H9 (cell line): ENCODE measurements around the gene CHCHD6. TPM values are rescaled to one million over a fixed set of nuclear protein-coding genes. Genes with fewer than 3 reads are reported as not detected.

Source experiments
- DNase-seq: peaks from one replicate; pipeline ENCODE4 v3.0.0-alpha.2; 2017
- H2AFZ ChIP-seq: one replicate; pipeline ENCODE4 v1.6.1; 2013; ENCODE audit warnings: mild to moderate bottlenecking, low read length, control low read depth, moderate library complexity
- H2AK5ac ChIP-seq: 2 replicates; pipeline ENCODE4 v1.6.1; 2013; ENCODE audit warnings: low read length, control low read depth, mixed read lengths; ENCODE audit not compliant: insufficient read length
- H2BK120ac ChIP-seq: one replicate; pipeline ENCODE4 v1.6.1; 2013; ENCODE audit warnings: low read depth, mild to moderate bottlenecking, low read length, control low read depth, inconsistent platforms; ENCODE audit not compliant: poor library complexity, severe bottlenecking
- H2BK12ac ChIP-seq: 2 replicates; pipeline ENCODE4 v1.6.1; 2013; ENCODE audit warnings: low read length, control low read depth, mixed read lengths, low read depth; ENCODE audit not compliant: insufficient read length
- H2BK15ac ChIP-seq: 2 replicates; pipeline ENCODE4 v1.6.1; 2013; ENCODE audit warnings: low read depth, low read length, control low read depth
- H2BK20ac ChIP-seq: one replicate; pipeline ENCODE4 v1.6.1; 2013; ENCODE audit warnings: low read depth, mild to moderate bottlenecking, low read length, control low read depth, inconsistent platforms; ENCODE audit not compliant: poor library complexity, severe bottlenecking
- H2BK5ac ChIP-seq: 2 replicates; pipeline ENCODE4 v1.6.1; 2013; ENCODE audit warnings: low read length, control low read depth, mixed read lengths; ENCODE audit not compliant: insufficient read length
- H3K14ac ChIP-seq: 2 replicates; pipeline ENCODE4 v1.6.1; 2013; ENCODE audit warnings: low read length, control low read depth; ENCODE audit not compliant: insufficient read depth
- H3K18ac ChIP-seq: 2 replicates; pipeline ENCODE4 v1.6.1; 2013; ENCODE audit warnings: low read depth, mild to moderate bottlenecking, mixed read lengths, low read length, control low read depth; ENCODE audit not compliant: insufficient read length
- H3K23ac ChIP-seq: 2 replicates; pipeline ENCODE4 v1.6.1; 2013; ENCODE audit warnings: low read length, control low read depth, mixed read lengths, low read depth; ENCODE audit not compliant: insufficient read length
- H3K23me2 ChIP-seq: 2 replicates; pipeline ENCODE4 v1.6.1; 2013; ENCODE audit warnings: low read depth, mild to moderate bottlenecking, mixed read lengths, low read length, control low read depth; ENCODE audit not compliant: insufficient read length, poor library complexity, severe bottlenecking
- H3K27ac ChIP-seq: 2 replicates; pipeline ENCODE4 v1.5.1; 2013; ENCODE audit warnings: low read length, control low read depth, mixed read lengths, low read depth; ENCODE audit not compliant: insufficient read length
- H3K27me3 ChIP-seq: 2 replicates; pipeline ENCODE4 v1.6.1; 2013; ENCODE audit warnings: low read length, control low read depth, inconsistent platforms; ENCODE audit not compliant: insufficient read depth
- H3K4ac ChIP-seq: 2 replicates; pipeline ENCODE4 v1.6.1; 2013; ENCODE audit warnings: low read depth, mild to moderate bottlenecking, control low read depth, inconsistent platforms, low read length, moderate library complexity
- H3K4me1 ChIP-seq: 2 replicates; pipeline ENCODE4 v1.6.1; 2013; ENCODE audit warnings: low read length, control low read depth, inconsistent platforms; ENCODE audit not compliant: insufficient read depth
- H3K4me2 ChIP-seq: 2 replicates; pipeline ENCODE4 v1.6.1; 2013; ENCODE audit warnings: low read length, control low read depth, mixed read lengths; ENCODE audit not compliant: insufficient read length, insufficient read depth
- H3K56ac ChIP-seq: 2 replicates; pipeline ENCODE4 v1.6.1; 2013; ENCODE audit warnings: low read depth, mild to moderate bottlenecking, mixed read lengths, low read length, control low read depth; ENCODE audit not compliant: insufficient read length
- H3K79me1 ChIP-seq: 2 replicates; pipeline ENCODE4 v1.6.1; 2013; ENCODE audit warnings: low read depth, mild to moderate bottlenecking, moderate library complexity, low read length, control low read depth, inconsistent platforms; ENCODE audit not compliant: insufficient read depth, poor library complexity, severe bottlenecking
- H3K79me2 ChIP-seq: 2 replicates; pipeline ENCODE4 v1.6.1; 2013; ENCODE audit warnings: low read length, control low read depth, inconsistent platforms; ENCODE audit not compliant: insufficient read depth
- H3K9ac ChIP-seq: 2 replicates; pipeline ENCODE4 v1.6.1; 2013; ENCODE audit warnings: low read length, control low read depth, mixed read lengths; ENCODE audit not compliant: insufficient read length; ENCODE audit errors: extremely low read depth
- H3K9me3 ChIP-seq: one replicate; pipeline ENCODE4 v1.6.1; 2013; ENCODE audit warnings: low read depth, low read length, inconsistent platforms; ENCODE audit not compliant: control insufficient read depth
- H3T11ph ChIP-seq: one replicate; pipeline ENCODE4 v1.6.1; 2013; ENCODE audit warnings: mild to moderate bottlenecking, low read length, control low read depth, inconsistent platforms
- H4K20me1 ChIP-seq: one replicate; pipeline ENCODE4 v1.6.1; 2013; ENCODE audit not compliant: control insufficient read depth, insufficient read length, insufficient read depth
- H4K5ac ChIP-seq: 2 replicates; pipeline ENCODE4 v1.6.1; 2013; ENCODE audit warnings: low read depth, mild to moderate bottlenecking, mixed read lengths, low read length, control low read depth; ENCODE audit not compliant: insufficient read length
- H4K8ac ChIP-seq: replicated peaks from 2 replicates; pipeline ENCODE4 v1.6.1; 2013; ENCODE audit warnings: low read length, control low read depth, mixed read lengths, low read depth; ENCODE audit not compliant: insufficient read length
- H4K91ac ChIP-seq: 2 replicates; pipeline ENCODE4 v1.6.1; 2013; ENCODE audit warnings: low read depth, mild to moderate bottlenecking, moderate library complexity, mixed read lengths, low read length, control low read depth; ENCODE audit not compliant: insufficient read length
- H3K27ac Mint-ChIP-seq, 3 experiments: 2 replicates in 2 of 3; 3 replicates in 1 of 3; pipeline ENCODE4 v1.8.0; 2020 to 2021; ENCODE audit warnings: mixed read lengths in 3 of 3, mild to moderate bottlenecking in 1 of 3, moderate library complexity in 1 of 3
- H3K27me3 Mint-ChIP-seq: 2 replicates; pipeline ENCODE4 v1.8.0; 2021; ENCODE audit warnings: low read depth, mild to moderate bottlenecking, moderate library complexity, mixed read lengths
- H3K36me3 Mint-ChIP-seq, 3 experiments: 2 replicates in 2 of 3; 3 replicates in 1 of 3; pipeline ENCODE4 v1.8.0; 2020 to 2021; ENCODE audit warnings: low read depth in 3 of 3, mixed read lengths in 3 of 3; ENCODE audit not compliant: insufficient read depth in 1 of 3
- H3K4me1 Mint-ChIP-seq, 2 experiments: 2 replicates each; pipeline ENCODE4 v1.8.0; 2020; ENCODE audit warnings: mixed read lengths in 2 of 2
- H3K4me3 Mint-ChIP-seq, 2 experiments: 2 replicates in 1 of 2; 3 replicates in 1 of 2; pipeline ENCODE4 v1.8.0; 2020 to 2021; ENCODE audit warnings: mild to moderate bottlenecking in 2 of 2, mixed read lengths in 2 of 2, moderate library complexity in 1 of 2
- H3K9me3 Mint-ChIP-seq, 2 experiments: 2 replicates in 1 of 2; 3 replicates in 1 of 2; pipeline ENCODE4 v1.8.0; 2020; ENCODE audit warnings: mild to moderate bottlenecking in 2 of 2, mixed read lengths in 2 of 2, moderate library complexity in 1 of 2
- CTCF ChIP-seq: fragments of 200-600 bp; sonication (generic); conservative IDR thresholded peaks from 3 replicates; pipeline ENCODE4 v1.8.0; 2021; ENCODE audit warnings: antibody characterized with exemption, mild to moderate bottlenecking
- WGBS: extraction: QIAGEN DNeasy Blood & Tissue Kit; methylation state at CpG from one replicate; pipeline ENCODE4 v1.1.7; 2013; ENCODE audit warnings: missing lambda C conversion rate, low lambda C conversion rate, mixed read lengths; ENCODE audit not compliant: insufficient read length; ENCODE audit errors: extremely low coverage; 5-methylcytosine and 5-hydroxymethylcytosine counted together
- total RNA-seq: library from RNA; stranded (reverse); gene quantifications from 2 replicates; pipeline ENCODE4 v1.2.1, GENCODE V29; 2021

Gene CHCHD6
- total RNA-seq, 1 experiment from 2014 or later: 34.2 TPM

DNA sequence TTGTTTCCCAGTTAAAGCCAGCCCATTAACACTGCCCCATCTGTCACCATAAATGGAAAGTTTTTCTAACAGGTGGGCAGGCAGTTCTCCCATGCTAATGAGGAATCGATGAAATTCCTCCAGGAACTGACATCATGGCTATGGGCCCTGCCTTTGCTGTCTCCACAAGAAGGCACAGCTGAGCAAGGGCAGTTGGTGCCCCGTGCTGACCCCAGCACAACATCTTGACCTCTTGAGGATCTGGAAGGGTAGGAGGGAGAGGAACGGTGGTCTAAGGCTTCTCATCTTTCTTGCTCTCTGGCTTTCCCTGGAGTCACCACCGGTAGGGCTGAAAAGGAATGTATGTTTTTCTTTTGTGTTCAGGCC, 46.7 kb downstream of the CHCHD6 start:
- no peak overlapping the region for H4K8ac ChIP-seq
- no peaks in the 10 kb centered on the region for H3K9me3 Mint-ChIP-seq
- no peak overlapping the region for H3T11ph ChIP-seq
- H4K91ac ChIP-seq: no peak overlapping the region
- H2BK12ac ChIP-seq: no peak overlapping the region
- H3K27ac Mint-ChIP-seq: peak overlapping the region; percentile 52 to 92 (median 88); a peak in 5 of 7 replicates
- H3K14ac ChIP-seq: no peak overlapping the region
- peaks cover 1% of the 10 kb centered on the region; the same call in 1 of the 2 replicates for H3K79me2 ChIP-seq
- no peak overlapping the region for H3K27ac ChIP-seq
- no peak overlapping the region for H2BK15ac ChIP-seq
- no peak overlapping the region for H2AFZ ChIP-seq
- no CpG with 5 or more reads among the region's 4 CpGs for WGBS
- H3K36me3 Mint-ChIP-seq: peaks cover 0 to 8% (median 7%) of the 10 kb centered on the region in 3 experiments; a peak in 4 of 7 replicates
- no peak overlapping the region for H3K56ac ChIP-seq
- H2BK20ac ChIP-seq: no peak overlapping the region
- H2BK120ac ChIP-seq: no peak overlapping the region
- H4K5ac ChIP-seq: no peak overlapping the region
- no peak overlapping the region for H3K23ac ChIP-seq
- H3K27me3 ChIP-seq: no peaks in the 10 kb centered on the region
- H3K4me1 Mint-ChIP-seq: peaks cover 34 to 39% of the 10 kb centered on the region in 2 experiments
- H3K27me3 Mint-ChIP-seq: no peaks in the 10 kb centered on the region
- H3K23me2 ChIP-seq: no peaks in the 10 kb centered on the region
- no peaks in the 10 kb centered on the region for H4K20me1 ChIP-seq
- DNase-seq: no peak
- no peak overlapping the region for H3K18ac ChIP-seq
- no peak overlapping the region for H3K4me3 Mint-ChIP-seq
- H2AK5ac ChIP-seq: no peak overlapping the region
- H3K4me1 ChIP-seq: peaks cover 5% of the 10 kb centered on the region; the same call in 1 of the 2 replicates
- no peak overlapping the region for H2BK5ac ChIP-seq
- no peaks in the 10 kb centered on the region for H3K79me1 ChIP-seq
- no peak for TF ChIP-seq CTCF
- H3K9me3 ChIP-seq: no peaks in the 10 kb centered on the region
- H3K4me2 ChIP-seq: no peak overlapping the region
- no peak overlapping the region for H3K4ac ChIP-seq
- no peak overlapping the region for H3K9ac ChIP-seq
